Stomach smooth muscle (tissue), 2 donors: ENCODE measurements around the gene DAB1.

Experiments used
- H3K27ac ChIP-seq: one replicate; pipeline ENCODE4 v1.7.0; 2013; ENCODE audit warnings: mild to moderate bottlenecking, low read length, inconsistent platforms
- H3K27me3 ChIP-seq, 2 donors: one replicate each; pipeline ENCODE4 v1.7.0; 2013; ENCODE audit warnings: low read length in 2 of 2; ENCODE audit not compliant: insufficient read depth in 2 of 2, control insufficient read depth in 1 of 2
- H3K36me3 ChIP-seq, 2 donors: one replicate each; pipeline ENCODE4 v1.7.0; 2013; ENCODE audit warnings: low read length in 2 of 2; ENCODE audit not compliant: control insufficient read depth in 2 of 2, insufficient read depth in 2 of 2
- H3K4me1 ChIP-seq: one replicate; pipeline ENCODE4 v1.7.0; 2013; ENCODE audit warnings: low read length; ENCODE audit not compliant: control insufficient read depth, insufficient read depth
- H3K4me3 ChIP-seq, 2 donors: one replicate each; pipeline ENCODE4 v1.7.0; 2013; ENCODE audit warnings: low read length in 2 of 2
- H3K9ac ChIP-seq, 2 donors: one replicate each; pipeline ENCODE4 v1.7.0; 2013; ENCODE audit warnings: low read length in 2 of 2, mild to moderate bottlenecking in 1 of 2
- H3K9me3 ChIP-seq, 2 donors: one replicate each; pipeline ENCODE4 v1.7.0; 2013; ENCODE audit warnings: low read length in 2 of 2; ENCODE audit not compliant: control insufficient read depth in 2 of 2
- donor health status: healthy.
- donor health status: Pancreatic carcinoma.

Gene DAB1

DNA sequence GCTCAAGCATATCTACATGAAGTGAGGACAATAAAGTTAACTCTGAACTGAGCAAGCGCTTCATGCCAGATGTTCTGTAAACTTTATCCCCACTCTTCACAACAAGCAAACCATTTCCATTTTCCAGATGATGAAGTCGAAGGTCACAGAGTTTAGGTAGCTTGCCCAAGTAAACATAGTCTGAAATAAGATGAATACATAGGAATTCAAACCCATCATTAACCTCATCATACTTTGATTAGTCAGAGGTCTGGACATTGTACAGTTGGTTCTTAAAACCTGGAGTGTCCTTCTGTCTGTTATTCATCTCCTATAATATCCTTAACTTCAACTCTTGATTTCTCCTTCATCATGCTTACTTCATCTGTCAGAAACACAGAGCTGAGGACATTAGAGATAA is 277.8 kb downstream of the DAB1 start:
- Histone ChIP-seq H3K4me3 (no peak overlapping the region), H3K4me1 (no peaks in the 10 kb centered on the region), H3K9me3 (no peaks in the 10 kb centered on the region), H3K36me3 (no peaks in the 10 kb centered on the region), H3K27ac (no peak overlapping the region), H3K27me3 (no peaks in the 10 kb centered on the region), H3K9ac (no peak overlapping the region)

DNA sequence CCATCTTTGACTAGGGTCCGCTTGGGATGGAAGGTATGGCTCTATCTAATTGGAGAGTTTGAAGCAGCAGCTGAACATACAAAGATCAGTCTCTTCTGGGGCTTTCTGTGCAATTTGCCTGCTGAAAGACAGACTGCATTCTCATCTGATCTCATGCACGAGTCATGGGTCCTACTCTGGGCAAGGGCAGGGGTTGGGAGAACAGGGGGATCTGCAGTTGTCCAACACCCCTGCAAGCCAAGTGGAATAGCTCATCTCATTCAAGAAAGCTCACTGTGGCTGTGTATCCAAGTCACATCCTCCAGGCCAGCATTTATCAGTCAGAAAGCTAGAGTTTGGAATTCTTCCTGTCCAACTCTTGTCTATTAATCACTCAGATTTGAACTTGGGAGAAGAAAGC is 280.9 kb downstream of the DAB1 start:
- H3K4me3 ChIP-seq: no peak overlapping the region
- no peak overlapping the region for H3K9ac ChIP-seq
- H3K27ac ChIP-seq: no peak overlapping the region
- H3K4me1 ChIP-seq: no peaks in the 10 kb centered on the region
- no peaks in the 10 kb centered on the region for H3K36me3 ChIP-seq
- no peaks in the 10 kb centered on the region for H3K9me3 ChIP-seq
- no peaks in the 10 kb centered on the region for H3K27me3 ChIP-seq

DNA sequence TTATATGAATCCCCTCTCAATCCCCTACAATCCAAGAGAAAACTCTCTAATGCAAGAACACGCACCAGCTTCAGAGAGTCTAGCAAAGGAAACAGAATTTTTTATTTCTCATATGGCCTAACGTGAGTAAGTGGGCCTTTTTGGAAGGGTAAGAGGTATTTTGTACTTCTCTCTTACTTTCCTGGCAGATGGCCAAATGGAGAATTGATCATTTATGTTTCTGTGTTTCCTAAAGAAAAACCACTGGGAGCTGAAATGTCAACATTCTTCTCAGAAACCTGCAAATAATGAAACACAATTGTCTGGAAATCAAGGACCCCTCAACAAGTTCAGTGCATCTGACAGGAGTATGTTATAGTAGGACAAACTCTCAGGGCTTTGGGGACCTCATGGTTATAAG is 281.7 kb downstream of the DAB1 start:
- H3K4me1 ChIP-seq: no peaks in the 10 kb centered on the region
- H3K27me3 ChIP-seq: no peaks in the 10 kb centered on the region
- H3K27ac ChIP-seq: no peak overlapping the region
- H3K36me3 ChIP-seq: no peaks in the 10 kb centered on the region
- H3K9ac ChIP-seq: no peak overlapping the region
- H3K4me3 ChIP-seq: no peak overlapping the region
- no peaks in the 10 kb centered on the region for H3K9me3 ChIP-seq

DNA sequence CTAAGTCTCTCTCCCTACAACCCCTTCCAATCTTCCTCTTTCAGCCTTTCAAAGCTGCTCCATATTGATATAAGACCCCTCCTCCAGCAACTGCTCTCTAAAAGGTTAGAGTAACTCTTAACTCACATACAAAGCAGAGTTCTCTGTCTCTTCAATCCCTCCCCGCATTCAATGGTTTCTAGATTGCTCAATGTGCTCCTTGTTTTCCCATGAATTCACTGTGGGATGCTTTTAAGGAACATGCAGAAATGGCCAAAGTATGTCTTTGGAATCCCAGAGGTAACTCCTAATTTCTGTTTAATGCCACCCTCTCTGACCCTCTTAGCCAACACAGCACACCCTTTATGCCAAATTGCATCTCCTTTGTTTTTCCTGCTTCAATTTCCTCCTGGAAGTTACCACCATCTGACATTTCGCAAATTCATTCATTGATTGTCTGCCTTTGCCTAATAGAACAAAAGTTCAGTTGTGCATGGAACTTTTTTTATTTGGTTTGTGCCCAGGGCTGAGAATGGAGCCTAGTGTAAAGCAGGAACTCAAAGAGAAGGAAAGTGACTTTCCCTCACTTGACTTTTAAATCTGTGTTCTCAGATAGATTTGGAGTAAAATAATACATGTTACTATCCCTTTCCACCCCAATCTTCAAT is 285.3 kb downstream of the DAB1 start:
- H3K9me3 ChIP-seq: no peaks in the 10 kb centered on the region
- H3K36me3 ChIP-seq: no peaks in the 10 kb centered on the region
- H3K27ac ChIP-seq: no peak overlapping the region
- no peak overlapping the region for H3K9ac ChIP-seq
- H3K27me3 ChIP-seq: no peaks in the 10 kb centered on the region
- no peaks in the 10 kb centered on the region for H3K4me1 ChIP-seq
- no peak overlapping the region for H3K4me3 ChIP-seq

DNA sequence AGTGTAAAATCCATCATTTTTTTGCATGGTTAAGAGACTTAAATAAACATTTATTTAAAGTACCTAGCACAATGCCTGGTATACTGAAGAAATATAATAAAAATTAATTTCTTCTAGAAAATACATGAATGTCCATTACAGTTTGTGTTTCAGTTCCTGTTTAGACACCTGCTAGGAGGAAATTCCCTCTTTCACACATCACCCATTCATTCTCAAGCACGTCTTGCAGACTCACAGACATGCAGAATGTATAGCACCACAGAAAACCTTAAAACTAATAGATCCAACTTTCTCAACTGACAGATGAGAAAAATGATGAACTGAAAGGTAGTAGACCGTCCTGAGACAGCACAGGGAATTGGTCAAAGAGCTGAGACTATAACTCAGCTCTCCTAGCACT is 285.9 kb downstream of the DAB1 start:
- Histone ChIP-seq H3K4me1 (no peaks in the 10 kb centered on the region), H3K9me3 (no peaks in the 10 kb centered on the region), H3K9ac (no peak overlapping the region), H3K4me3 (no peak overlapping the region), H3K27ac (no peak overlapping the region), H3K36me3 (no peaks in the 10 kb centered on the region), H3K27me3 (no peaks in the 10 kb centered on the region)

DNA sequence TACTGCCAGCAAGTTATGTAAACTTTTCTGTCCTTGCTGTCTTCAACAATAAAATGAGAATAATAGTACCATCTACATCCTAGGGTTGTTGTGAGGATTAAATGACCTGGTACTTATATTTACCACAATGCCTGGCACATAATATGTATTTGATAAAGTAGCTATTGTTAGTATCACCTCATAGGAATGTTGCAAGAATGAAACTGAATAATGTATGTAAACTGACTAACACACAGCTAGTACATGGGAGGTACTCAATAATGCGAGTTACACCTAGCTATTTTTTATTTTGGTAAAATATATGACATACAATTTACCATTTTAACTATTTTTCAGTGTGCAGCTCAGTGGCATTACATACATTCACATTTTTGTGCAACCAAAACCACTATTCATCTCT is 289.1 kb downstream of the DAB1 start:
- no peak overlapping the region for H3K4me3 ChIP-seq
- H3K36me3 ChIP-seq: no peaks in the 10 kb centered on the region
- no peak overlapping the region for H3K27ac ChIP-seq
- H3K9me3 ChIP-seq: no peaks in the 10 kb centered on the region
- no peaks in the 10 kb centered on the region for H3K4me1 ChIP-seq
- no peaks in the 10 kb centered on the region for H3K27me3 ChIP-seq
- no peak overlapping the region for H3K9ac ChIP-seq

DNA sequence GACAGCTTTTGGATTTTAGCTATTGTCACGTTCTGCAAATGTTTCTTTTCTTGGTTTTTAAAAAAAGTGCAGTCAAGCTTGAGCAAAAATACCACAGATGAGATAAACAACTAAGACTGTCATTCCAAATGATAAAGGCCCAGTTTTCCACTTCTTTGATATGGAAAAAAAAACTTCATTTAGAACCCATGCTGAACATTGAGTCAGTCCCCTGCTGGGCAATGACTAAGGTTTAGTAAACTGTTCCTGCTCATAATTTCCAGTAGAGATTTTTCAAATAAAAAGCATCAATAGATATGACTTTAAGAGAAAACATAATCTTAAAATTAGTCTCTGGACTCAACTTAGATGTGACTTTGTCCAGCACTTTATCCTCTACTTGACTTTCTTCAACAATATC is 290.2 kb downstream of the DAB1 start:
- H3K36me3 ChIP-seq: no peaks in the 10 kb centered on the region
- H3K27ac ChIP-seq: no peak overlapping the region
- no peaks in the 10 kb centered on the region for H3K9me3 ChIP-seq

DNA sequence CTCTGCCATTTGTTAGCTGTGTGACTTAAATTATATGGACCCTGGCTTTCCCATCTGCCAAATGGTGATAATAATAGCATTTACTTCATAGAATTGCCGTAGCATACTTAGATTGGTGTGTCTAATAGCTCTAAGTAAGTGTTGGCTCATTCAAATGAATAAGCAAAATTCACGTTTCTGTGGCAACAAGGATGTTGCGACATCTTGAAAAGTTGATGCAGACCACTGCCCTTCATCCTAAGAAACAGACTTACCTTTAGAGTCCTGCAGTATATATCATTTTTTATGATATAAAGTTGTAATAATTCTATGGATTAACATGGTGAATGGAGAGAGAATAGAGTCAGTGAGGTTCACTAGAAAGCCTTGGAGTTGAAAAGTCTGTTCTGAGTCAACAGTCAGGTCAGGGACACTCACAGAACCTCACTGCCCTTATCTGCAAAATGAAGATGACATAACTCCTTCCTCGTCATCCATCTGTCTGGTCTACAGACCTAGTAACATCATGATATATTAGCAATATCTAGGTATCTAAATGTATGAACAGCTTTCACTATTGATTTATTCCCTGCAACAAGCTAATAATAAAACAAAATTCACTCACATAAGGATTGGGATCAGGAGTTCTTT is 290.8 kb downstream of the DAB1 start:
- no peaks in the 10 kb centered on the region for H3K27me3 ChIP-seq
- H3K4me3 ChIP-seq: no peak overlapping the region
- H3K36me3 ChIP-seq: no peaks in the 10 kb centered on the region
- H3K9me3 ChIP-seq: no peaks in the 10 kb centered on the region
- H3K27ac ChIP-seq: no peak overlapping the region
- H3K4me1 ChIP-seq: no peaks in the 10 kb centered on the region
- H3K9ac ChIP-seq: no peak overlapping the region

More for the DNA sequence above, 290.2 kb downstream of the DAB1 start:
- Histone ChIP-seq H3K9ac (no peak overlapping the region), H3K4me1 (no peaks in the 10 kb centered on the region), H3K4me3 (no peak overlapping the region), H3K27me3 (no peaks in the 10 kb centered on the region)

DNA sequence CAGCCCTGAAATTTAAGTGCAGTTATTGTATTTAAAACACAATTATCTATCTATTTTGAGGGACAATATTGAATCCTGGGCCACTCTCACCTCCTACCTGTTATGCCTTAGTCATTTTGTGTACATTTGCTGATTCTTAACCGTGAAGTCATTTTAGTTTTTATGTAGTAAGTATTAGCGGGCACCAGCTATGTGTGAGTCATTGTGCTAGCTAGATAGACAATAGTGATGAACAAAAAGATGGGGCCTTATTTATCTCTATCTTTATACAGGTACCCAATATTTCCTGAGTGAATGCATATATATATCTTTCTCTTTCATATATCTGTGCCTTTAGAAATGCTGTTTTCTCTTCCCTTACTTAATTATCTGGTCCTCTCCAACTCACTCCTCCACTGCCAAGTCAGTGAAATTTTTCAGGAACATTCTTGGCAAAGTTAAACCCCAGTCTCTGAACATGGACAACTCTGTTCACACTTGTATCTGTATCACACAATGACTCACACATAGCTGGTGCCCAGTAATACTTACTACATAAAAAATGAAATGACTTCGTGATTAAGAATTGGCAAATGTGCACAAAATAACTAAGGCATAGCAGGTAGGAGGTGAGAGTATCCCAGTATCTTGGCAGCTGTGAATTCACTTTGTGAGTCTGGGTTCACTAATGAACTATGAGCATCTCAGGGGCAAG is 292.0 kb downstream of the DAB1 start:
- no peaks in the 10 kb centered on the region for H3K36me3 ChIP-seq
- no peaks in the 10 kb centered on the region for H3K4me1 ChIP-seq
- no peaks in the 10 kb centered on the region for H3K9me3 ChIP-seq
- H3K27me3 ChIP-seq: no peaks in the 10 kb centered on the region
- H3K9ac ChIP-seq: no peak overlapping the region
- no peak overlapping the region for H3K4me3 ChIP-seq
- H3K27ac ChIP-seq: no peak overlapping the region

DNA sequence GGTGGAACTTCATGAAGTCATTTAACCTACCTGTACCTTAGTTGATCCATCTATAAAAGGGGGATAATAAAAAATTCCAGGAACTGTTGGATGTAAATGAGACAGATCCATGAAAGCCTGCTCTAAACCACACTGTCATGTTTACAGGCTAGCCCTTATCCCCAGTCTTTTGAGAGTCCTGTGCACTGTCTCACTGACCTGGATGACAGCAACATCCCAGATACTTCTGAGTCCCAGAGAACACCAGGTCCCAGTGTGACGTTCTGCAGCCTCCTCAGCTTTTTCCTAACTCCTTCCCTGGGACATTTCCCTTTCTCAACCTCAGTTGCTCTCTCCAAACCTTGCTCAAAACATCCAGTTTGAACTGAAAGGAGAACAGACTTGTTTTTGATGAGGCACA is 292.6 kb downstream of the DAB1 start:
- H3K27me3 ChIP-seq: no peaks in the 10 kb centered on the region
- no peaks in the 10 kb centered on the region for H3K36me3 ChIP-seq
- H3K4me1 ChIP-seq: no peaks in the 10 kb centered on the region
- H3K27ac ChIP-seq: no peak overlapping the region
- H3K9ac ChIP-seq: no peak overlapping the region
- no peak overlapping the region for H3K4me3 ChIP-seq
- no peaks in the 10 kb centered on the region for H3K9me3 ChIP-seq

DNA sequence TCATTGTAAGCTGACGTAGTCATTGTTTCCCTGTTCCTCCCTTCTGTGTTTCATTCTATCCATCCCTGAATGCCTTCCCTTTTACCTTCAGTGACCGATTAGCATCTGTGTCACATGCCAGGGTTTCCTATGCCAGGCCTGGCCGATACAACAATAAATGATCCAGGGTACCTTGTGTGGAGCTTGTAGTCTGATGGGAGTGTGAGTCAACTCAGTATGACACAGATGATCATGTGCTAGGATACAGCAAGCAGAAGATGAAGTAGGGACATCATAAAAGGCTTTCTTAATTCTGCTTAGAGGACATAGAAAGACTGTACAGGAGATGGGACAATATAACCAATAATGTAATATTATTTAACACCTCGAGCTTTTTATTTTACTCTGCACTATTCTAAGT is 294.0 kb downstream of the DAB1 start:
- Histone ChIP-seq H3K36me3 (no peaks in the 10 kb centered on the region), H3K4me1 (no peaks in the 10 kb centered on the region), H3K9ac (no peak overlapping the region), H3K4me3 (no peak overlapping the region), H3K27ac (no peak overlapping the region), H3K27me3 (no peaks in the 10 kb centered on the region), H3K9me3 (no peaks in the 10 kb centered on the region)
